HCT116 (cell line): ENCODE data around the gene PRRX1.

Experiments
- CTCF ChIP-seq, 3 experiments: fragments of 200-600 bp in 1 of 3; sonication (generic) in 1 of 3; IDR thresholded peaks in 2 of 3; conservative IDR thresholded peaks in 1 of 3; 2 replicates each; pipeline ENCODE4 v1.5.1; 2012 to 2017; ENCODE audit warnings: low read depth in 2 of 3, low read length in 2 of 3, antibody characterized with exemption in 1 of 3, borderline replicate concordance in 1 of 3, control low read depth in 1 of 3, mild to moderate bottlenecking in 1 of 3, mixed read lengths in 1 of 3, mixed run types in 1 of 3, moderate library complexity in 1 of 3; ENCODE audit not compliant: insufficient read depth in 1 of 3
- EZH2 ChIP-seq: fragments of 200-600 bp; sonication (generic); IDR thresholded peaks from 2 replicates; pipeline ENCODE4 v1.6.1; 2017; ENCODE audit warnings: antibody characterized with exemption, mixed run types
- EZH2phosphoT487 ChIP-seq: fragments of 200-600 bp; IDR thresholded peaks from 2 replicates; pipeline ENCODE4 v1.6.1; 2018; ENCODE audit warnings: antibody characterized with exemption, borderline replicate concordance
- MAX ChIP-seq: IDR thresholded peaks from 2 replicates; pipeline ENCODE4 v1.6.1; 2012
- POLR2A ChIP-seq: IDR thresholded peaks from 2 replicates; pipeline ENCODE4 v1.7.0; 2011; ENCODE audit warnings: borderline replicate concordance; ENCODE audit not compliant: insufficient read depth, insufficient read length; ENCODE audit errors: extremely low read depth
- POLR2AphosphoS5 ChIP-seq: IDR thresholded peaks from 2 replicates; pipeline ENCODE4 v1.6.1; 2011; ENCODE audit warnings: mild to moderate bottlenecking, low read depth, low read length, moderate library complexity
- RAD21 ChIP-seq: IDR thresholded peaks from 2 replicates; pipeline ENCODE4 v1.6.1; 2012; ENCODE audit warnings: low read depth, mild to moderate bottlenecking
- REST ChIP-seq: IDR thresholded peaks from 2 replicates; pipeline ENCODE4 v1.6.1; 2012; ENCODE audit warnings: low read depth
- SIN3A ChIP-seq: IDR thresholded peaks from 2 replicates; pipeline ENCODE4 v1.6.1; 2012; ENCODE audit warnings: low read depth
- TCF7L2 ChIP-seq: IDR thresholded peaks from 2 replicates; pipeline ENCODE4 v1.7.0; 2011; ENCODE audit warnings: borderline replicate concordance, inconsistent platforms; ENCODE audit not compliant: insufficient read depth, insufficient read length; ENCODE audit errors: extremely low read depth
- ZBTB33 ChIP-seq: IDR thresholded peaks from 2 replicates; pipeline ENCODE4 v1.6.1; 2011; ENCODE audit warnings: mild to moderate bottlenecking, low read length, moderate library complexity; ENCODE audit not compliant: insufficient replicate concordance; ENCODE audit errors: extremely low read depth
- ZFX ChIP-seq: fragments of 450-650 bp; IDR thresholded peaks from 2 replicates; pipeline ENCODE4 v1.6.1; 2017

- TF ChIP-seq EZH2 = no peak
- TF ChIP-seq REST = no peak
- TF ChIP-seq MAX = no peak
- no peak for TF ChIP-seq CTCF (IDR thresholded peaks at IDR 0.05 in 2 of 3, conservative IDR thresholded peaks at IDR 0.05 in 1 of 3; ENCODE audit: borderline replicate concordance in 1 of 3, insufficient read depth in 1 of 3, low read depth in 2 of 3, low read length in 2 of 3)
- TF ChIP-seq SIN3A = no peak
- TF ChIP-seq ZBTB33 = no peak
- TF ChIP-seq ZFX = no peak
- TF ChIP-seq POLR2A = no peak
- no peak for TF ChIP-seq POLR2AphosphoS5
- no peak for TF ChIP-seq TCF7L2
- TF ChIP-seq RAD21 = no peak
- TF ChIP-seq EZH2phosphoT487 = no peak
Observed at GRCh38 chr1:170630977-170631376, 33.0 kb upstream of the PRRX1 start.
